Measurements from ENCODE around the gene STK4.

STK4 gene

GRCh38 chr20:44928595-44928994 is 37.7 kb upstream of the STK4 start:
- no peak for DNase-seq (ENCODE audit: low read depth)
- no peak for TF ChIP-seq CTCF (conservative IDR thresholded peaks at IDR 0.05; ENCODE audit: low read depth, low read length)
- no peak overlapping the region for H3K4me3 ChIP-seq (ENCODE audit: low read length)

GRCh38 chr20:44930517-44931168 is 35.7 kb upstream of the STK4 start:
- no peak for DNase-seq (ENCODE audit: low read depth)
- no peak for TF ChIP-seq CTCF (conservative IDR thresholded peaks at IDR 0.05; ENCODE audit: low read depth, low read length)
- H3K4me3 ChIP-seq (ENCODE audit: low read length): no peak overlapping the region

GRCh38 chr20:44931911-44932310 is 34.4 kb upstream of the STK4 start:
- H3K4me3 ChIP-seq (ENCODE audit: low read length): no peak overlapping the region
- no peak for TF ChIP-seq CTCF (conservative IDR thresholded peaks at IDR 0.05; ENCODE audit: low read depth, low read length)
- no peak for DNase-seq (ENCODE audit: low read depth)

GRCh38 chr20:44932916-44933315 is 33.4 kb upstream of the STK4 start:
- no peak for TF ChIP-seq CTCF (conservative IDR thresholded peaks at IDR 0.05; ENCODE audit: low read depth, low read length)
- no peak overlapping the region for H3K4me3 ChIP-seq (ENCODE audit: low read length)
- DNase-seq (ENCODE audit: low read depth): no peak

- TF ChIP-seq CTCF (conservative IDR thresholded peaks at IDR 0.05; ENCODE audit: low read depth, low read length): no peak
- no peak overlapping the region for H3K4me3 ChIP-seq (ENCODE audit: low read length)
- no peak for DNase-seq (ENCODE audit: low read depth)
Observed at GRCh38 chr20:44936510-44936909, 29.8 kb upstream of the STK4 start.

GRCh38 chr20:44938637-44939036 is 27.7 kb upstream of the STK4 start:
- no peak for DNase-seq (ENCODE audit: low read depth)
- no peak for TF ChIP-seq CTCF (conservative IDR thresholded peaks at IDR 0.05; ENCODE audit: low read depth, low read length)
- no peak overlapping the region for H3K4me3 ChIP-seq (ENCODE audit: low read length)

GRCh38 chr20:44941120-44941691 is 25.1 kb upstream of the STK4 start:
- H3K4me3 ChIP-seq (ENCODE audit: low read length): no peak overlapping the region
- no peak for TF ChIP-seq CTCF (conservative IDR thresholded peaks at IDR 0.05; ENCODE audit: low read depth, low read length)
- no peak for DNase-seq (ENCODE audit: low read depth)
